ENCODE results near the gene SCPEP1. TPM values are rescaled to one million over a fixed set of nuclear protein-coding genes. Genes with fewer than 3 reads are reported as not detected.

The SCPEP1 gene
- total RNA-seq, 1 experiment from 2014 or later = 44.3 TPM

DNA sequence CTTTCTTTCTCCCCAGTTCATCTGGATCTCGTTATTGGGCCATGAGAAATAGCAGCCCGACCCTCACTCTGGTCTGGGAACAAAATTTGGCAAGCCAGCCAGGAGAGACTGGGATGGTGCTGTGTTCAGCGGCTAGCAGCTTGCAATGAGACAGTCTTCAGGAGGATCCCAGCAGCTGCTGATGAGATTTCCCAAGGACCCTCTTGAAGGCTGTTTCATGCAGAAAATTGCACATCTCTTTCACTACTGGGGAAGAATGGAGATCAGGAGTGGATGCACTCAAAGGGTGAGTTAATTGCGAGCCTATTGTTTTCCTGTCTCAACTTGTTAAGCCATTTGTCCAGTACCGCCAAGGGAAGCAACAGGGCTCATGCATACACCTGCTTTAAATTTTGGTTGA lies 11.6 kb upstream of the SCPEP1 start:
- Histone ChIP-seq H3K4me3 (ENCODE audit: low read depth, low read length) (no peak overlapping the region), H3K36me3 (ENCODE audit: control insufficient read depth, insufficient read depth, low read length) (no peaks in the 10 kb centered on the region), H3K27me3 (replicated peaks; ENCODE audit: control insufficient read depth, insufficient read depth, low read length) (no peaks in the 10 kb centered on the region), H3K9me3 (no peaks in the 10 kb centered on the region), H3K4me1 (peaks cover 28% of the 10 kb centered on the region)
- POLR2A ChIA-PET = no interaction called here
- CTCF ChIA-PET = interaction anchor here (0.5 kb wide), 1 partner anchor 12 kb away, joined by 5 read pairs; the partner anchor contains the start of gene SCPEP1
- BruUV-seq (replicated peaks) = no TSS peak
- DNase-seq = no peak
- TF ChIP-seq, protein P1, sequence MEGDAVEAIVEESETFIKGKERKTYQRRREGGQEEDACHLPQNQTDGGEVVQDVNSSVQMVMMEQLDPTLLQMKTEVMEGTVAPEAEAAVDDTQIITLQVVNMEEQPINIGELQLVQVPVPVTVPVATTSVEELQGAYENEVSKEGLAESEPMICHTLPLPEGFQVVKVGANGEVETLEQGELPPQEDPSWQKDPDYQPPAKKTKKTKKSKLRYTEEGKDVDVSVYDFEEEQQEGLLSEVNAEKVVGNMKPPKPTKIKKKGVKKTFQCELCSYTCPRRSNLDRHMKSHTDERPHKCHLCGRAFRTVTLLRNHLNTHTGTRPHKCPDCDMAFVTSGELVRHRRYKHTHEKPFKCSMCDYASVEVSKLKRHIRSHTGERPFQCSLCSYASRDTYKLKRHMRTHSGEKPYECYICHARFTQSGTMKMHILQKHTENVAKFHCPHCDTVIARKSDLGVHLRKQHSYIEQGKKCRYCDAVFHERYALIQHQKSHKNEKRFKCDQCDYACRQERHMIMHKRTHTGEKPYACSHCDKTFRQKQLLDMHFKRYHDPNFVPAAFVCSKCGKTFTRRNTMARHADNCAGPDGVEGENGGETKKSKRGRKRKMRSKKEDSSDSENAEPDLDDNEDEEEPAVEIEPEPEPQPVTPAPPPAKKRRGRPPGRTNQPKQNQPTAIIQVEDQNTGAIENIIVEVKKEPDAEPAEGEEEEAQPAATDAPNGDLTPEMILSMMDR (IDR thresholded peaks at IDR 0.05; ENCODE audit: insufficient read depth in 1 of 2, low read depth in 1 of 2, low read length in 1 of 2, severe bottlenecking in 1 of 2, unreplicated experiment in 1 of 2) = no peak
- intact Hi-C loops (cut with micrococcal nuclease; ENCODE audit: unreplicated experiment) = loop anchor here (10.0 kb wide), 1 partner anchor 118 kb away; the partner anchor contains the start of gene AKAP1
- Mint-ChIP-seq H3K27ac (ENCODE audit: unreplicated experiment) (peak overlapping the region; percentile 85), H3K4me1 (ENCODE audit: low read depth, unreplicated experiment) (peaks cover 25% of the 10 kb centered on the region), H3K27me3 (ENCODE audit: insufficient read depth, unreplicated experiment) (no peaks in the 10 kb centered on the region), H3K9me3 (ENCODE audit: unreplicated experiment) (no peaks in the 10 kb centered on the region), H3K36me3 (ENCODE audit: insufficient read depth, unreplicated experiment) (peaks cover 10% of the 10 kb centered on the region), H3K4me3 (ENCODE audit: unreplicated experiment) (peak overlapping the region; percentile 68)

DNA sequence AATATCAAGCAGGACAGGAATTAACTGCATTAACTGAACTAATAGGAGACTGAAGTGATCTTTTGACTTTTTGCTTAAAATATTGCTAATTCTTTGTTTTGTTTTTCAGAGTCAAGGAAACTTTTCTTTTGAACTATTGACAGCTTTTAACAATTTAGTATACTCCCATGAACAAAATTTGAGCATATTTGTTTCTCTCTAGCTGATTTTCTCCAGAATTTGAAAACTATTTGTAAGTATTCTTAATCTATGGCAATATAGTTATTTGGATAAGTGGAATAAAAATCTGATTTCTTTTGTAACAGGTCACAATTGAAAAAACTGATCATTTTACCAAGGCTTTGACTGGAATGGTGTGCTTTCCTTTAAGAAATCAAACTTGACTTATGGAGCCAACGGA lies 7.0 kb upstream of the SCPEP1 start:
- no peak overlapping the region for H3K27ac Mint-ChIP-seq (ENCODE audit: unreplicated experiment)
- no peak overlapping the region for H3K4me3 ChIP-seq (ENCODE audit: low read depth, low read length)
- no peak overlapping the region for H3K4me3 Mint-ChIP-seq (ENCODE audit: unreplicated experiment)
- intact Hi-C loops (cut with micrococcal nuclease; ENCODE audit: unreplicated experiment) = no loop called here
- peaks cover 28% of the 10 kb centered on the region for H3K4me1 Mint-ChIP-seq (ENCODE audit: low read depth, unreplicated experiment)
- ChIA-PET POLR2A (no interaction called here), CTCF (no interaction called here)
- peaks cover 32% of the 10 kb centered on the region for H3K4me1 ChIP-seq
- H3K9me3 Mint-ChIP-seq (ENCODE audit: unreplicated experiment) = no peaks in the 10 kb centered on the region
- DNase-seq = no peak
- TF ChIP-seq, protein P1 (IDR thresholded peaks at IDR 0.05; ENCODE audit: insufficient read depth in 1 of 2, low read depth in 1 of 2, low read length in 1 of 2, severe bottlenecking in 1 of 2, unreplicated experiment in 1 of 2) = no peak
- H3K27me3 Mint-ChIP-seq (ENCODE audit: insufficient read depth, unreplicated experiment) = no peaks in the 10 kb centered on the region
- H3K27me3 ChIP-seq (replicated peaks; ENCODE audit: control insufficient read depth, insufficient read depth, low read length) = no peaks in the 10 kb centered on the region
- peaks cover 2% of the 10 kb centered on the region for H3K36me3 Mint-ChIP-seq (ENCODE audit: insufficient read depth, unreplicated experiment)
- no peaks in the 10 kb centered on the region for H3K9me3 ChIP-seq
- no peaks in the 10 kb centered on the region for H3K36me3 ChIP-seq (ENCODE audit: control insufficient read depth, insufficient read depth, low read length)
- BruUV-seq (replicated peaks) = no TSS peak

DNA sequence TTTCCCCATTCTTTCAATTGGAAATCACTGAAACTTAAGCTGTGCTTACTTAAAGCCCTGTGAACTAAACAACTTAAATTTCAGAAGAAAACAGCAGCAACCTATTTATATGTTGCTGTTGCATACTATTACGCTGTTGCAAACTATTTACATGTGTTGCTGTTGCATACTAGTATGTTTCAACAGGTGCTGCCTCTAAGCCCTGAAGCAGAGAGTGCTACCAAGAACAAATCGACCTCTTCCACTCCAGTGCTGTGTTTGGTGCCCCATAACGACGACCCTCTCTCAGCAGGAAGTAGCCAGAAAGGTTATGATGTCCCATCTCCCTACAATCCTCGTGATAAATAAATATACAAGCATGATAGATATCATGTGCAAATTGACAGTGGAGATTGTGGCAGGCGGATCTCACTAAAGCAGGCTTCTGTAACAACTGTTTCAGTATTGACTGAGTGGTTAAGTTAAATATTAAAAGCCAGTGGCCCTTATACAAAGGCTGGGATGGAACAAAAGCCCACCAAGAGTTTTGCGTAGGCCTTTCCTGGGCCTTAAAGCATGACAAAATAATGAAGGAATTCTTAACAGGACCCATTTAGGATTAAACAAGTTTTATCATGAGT lies 5.7 kb upstream of the SCPEP1 start:
- no peaks in the 10 kb centered on the region for H3K9me3 ChIP-seq
- CTCF ChIA-PET = no interaction called here
- H3K4me3 Mint-ChIP-seq (ENCODE audit: unreplicated experiment) = no peak overlapping the region
- intact Hi-C loops (cut with micrococcal nuclease; ENCODE audit: unreplicated experiment) = no loop called here
- no peaks in the 10 kb centered on the region for H3K36me3 Mint-ChIP-seq (ENCODE audit: insufficient read depth, unreplicated experiment)
- no peak overlapping the region for H3K4me3 ChIP-seq (ENCODE audit: low read depth, low read length)
- DNase-seq = no peak
- no peaks in the 10 kb centered on the region for H3K27me3 Mint-ChIP-seq (ENCODE audit: insufficient read depth, unreplicated experiment)
- H3K9me3 Mint-ChIP-seq (ENCODE audit: unreplicated experiment) = no peaks in the 10 kb centered on the region
- no TSS peak for BruUV-seq (replicated peaks)
- H3K4me1 ChIP-seq = peaks cover 21% of the 10 kb centered on the region
- no peaks in the 10 kb centered on the region for H3K36me3 ChIP-seq (ENCODE audit: control insufficient read depth, insufficient read depth, low read length)
- H3K4me1 Mint-ChIP-seq (ENCODE audit: low read depth, unreplicated experiment) = peaks cover 21% of the 10 kb centered on the region
- no peaks in the 10 kb centered on the region for H3K27me3 ChIP-seq (replicated peaks; ENCODE audit: control insufficient read depth, insufficient read depth, low read length)
- no peak overlapping the region for H3K27ac Mint-ChIP-seq (ENCODE audit: unreplicated experiment)
- POLR2A ChIA-PET = no interaction called here
- TF ChIP-seq, protein P1 (IDR thresholded peaks at IDR 0.05; ENCODE audit: insufficient read depth in 1 of 2, low read depth in 1 of 2, low read length in 1 of 2, severe bottlenecking in 1 of 2, unreplicated experiment in 1 of 2) = no peak
